BE2C (cell line): Measurements from ENCODE around the gene VEGFA.

Experiments
- DNase-seq: peaks from one replicate; pipeline ENCODE4 v3.0.0-alpha.2; 2020
- H3K27me3 ChIP-seq: fragments of 250-450 bp; sonication (Bioruptor Pico); 2 replicates; pipeline ENCODE4 v1.5.1; 2020; ENCODE audit warnings: mild to moderate bottlenecking
- H3K36me3 ChIP-seq: fragments of 250-450 bp; sonication (Bioruptor Pico); 2 replicates; pipeline ENCODE4 v1.5.1; 2020; ENCODE audit warnings: mild to moderate bottlenecking
- H3K4me1 ChIP-seq: fragments of 250-450 bp; sonication (Bioruptor Pico); 2 replicates; pipeline ENCODE4 v1.5.1; 2020
- H3K4me3 ChIP-seq: 2 replicates; pipeline ENCODE4 v1.5.1; 2011; ENCODE audit warnings: low read depth, low read length
- H3K9me3 ChIP-seq: fragments of 250-450 bp; sonication (Bioruptor Pico); 2 replicates; pipeline ENCODE4 v1.5.1; 2020
- CTCF ChIP-seq: IDR thresholded peaks from 2 replicates; pipeline ENCODE4 v1.5.1; 2012; ENCODE audit warnings: mild to moderate bottlenecking, low read depth, low read length

VEGFA gene

DNA sequence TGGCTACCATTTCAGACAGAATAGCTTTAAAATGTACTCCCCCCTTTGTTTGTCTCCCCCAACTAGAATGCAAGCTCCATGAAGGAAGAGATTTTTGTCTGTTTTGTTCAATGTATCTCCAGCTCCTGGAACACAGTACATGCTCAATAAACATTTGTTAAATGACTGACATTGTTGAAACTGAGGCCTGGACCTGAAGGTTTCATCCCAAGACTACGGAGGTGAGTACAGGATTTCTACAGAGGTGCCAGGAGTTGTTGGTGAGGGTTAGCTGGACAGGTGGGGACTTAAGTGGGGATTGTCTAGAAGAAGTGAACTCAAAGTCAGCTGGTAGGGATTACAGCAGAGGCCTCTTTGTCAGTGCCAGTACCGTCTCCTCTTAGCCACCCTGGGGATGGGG lies 19.4 kb downstream of the VEGFA start:
- no peak for DNase-seq
- H3K9me3 ChIP-seq: no peaks in the 10 kb centered on the region
- no peaks in the 10 kb centered on the region for H3K27me3 ChIP-seq
- peaks cover 3% of the 10 kb centered on the region; the same call in 1 of the 2 replicates for H3K4me1 ChIP-seq
- no peak overlapping the region for H3K4me3 ChIP-seq
- TF ChIP-seq CTCF: no peak
- peaks cover 29% of the 10 kb centered on the region for H3K36me3 ChIP-seq

DNA sequence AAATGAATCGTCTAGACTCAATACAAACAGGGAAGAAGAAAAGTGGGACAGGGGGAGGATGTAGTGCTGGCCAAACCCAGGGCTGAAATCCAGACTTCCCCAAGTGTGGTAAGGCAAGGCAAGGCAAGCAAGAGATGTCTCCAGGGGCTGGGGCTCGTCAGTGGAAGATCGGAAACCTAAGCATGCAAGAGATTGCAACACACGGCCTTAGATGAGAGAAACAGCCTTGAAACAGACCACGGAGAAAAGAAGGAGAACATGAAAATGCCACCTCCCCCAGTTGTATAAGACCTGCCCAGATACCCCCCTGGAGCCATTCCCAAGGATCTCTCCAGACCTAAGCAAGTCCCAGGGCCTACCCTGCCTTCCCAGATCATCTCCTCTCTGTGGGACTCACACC lies 20.0 kb downstream of the VEGFA start:
- Histone ChIP-seq H3K4me1 (peaks cover 3% of the 10 kb centered on the region; the same call in 1 of the 2 replicates), H3K4me3 (no peak overlapping the region), H3K36me3 (peaks cover 26% of the 10 kb centered on the region), H3K27me3 (no peaks in the 10 kb centered on the region), H3K9me3 (no peaks in the 10 kb centered on the region)
- no peak for DNase-seq
- no peak for TF ChIP-seq CTCF

- peaks cover 7% of the 10 kb centered on the region for H3K36me3 ChIP-seq
- no peaks in the 10 kb centered on the region for H3K27me3 ChIP-seq
- H3K4me1 ChIP-seq: no peaks in the 10 kb centered on the region
- no peak overlapping the region for H3K4me3 ChIP-seq
- DNase-seq: no peak
- no peaks in the 10 kb centered on the region for H3K9me3 ChIP-seq
- no peak for TF ChIP-seq CTCF
Measured at GRCh38 chr6:43791745-43792422, 21.9 kb downstream of the VEGFA start.

DNA sequence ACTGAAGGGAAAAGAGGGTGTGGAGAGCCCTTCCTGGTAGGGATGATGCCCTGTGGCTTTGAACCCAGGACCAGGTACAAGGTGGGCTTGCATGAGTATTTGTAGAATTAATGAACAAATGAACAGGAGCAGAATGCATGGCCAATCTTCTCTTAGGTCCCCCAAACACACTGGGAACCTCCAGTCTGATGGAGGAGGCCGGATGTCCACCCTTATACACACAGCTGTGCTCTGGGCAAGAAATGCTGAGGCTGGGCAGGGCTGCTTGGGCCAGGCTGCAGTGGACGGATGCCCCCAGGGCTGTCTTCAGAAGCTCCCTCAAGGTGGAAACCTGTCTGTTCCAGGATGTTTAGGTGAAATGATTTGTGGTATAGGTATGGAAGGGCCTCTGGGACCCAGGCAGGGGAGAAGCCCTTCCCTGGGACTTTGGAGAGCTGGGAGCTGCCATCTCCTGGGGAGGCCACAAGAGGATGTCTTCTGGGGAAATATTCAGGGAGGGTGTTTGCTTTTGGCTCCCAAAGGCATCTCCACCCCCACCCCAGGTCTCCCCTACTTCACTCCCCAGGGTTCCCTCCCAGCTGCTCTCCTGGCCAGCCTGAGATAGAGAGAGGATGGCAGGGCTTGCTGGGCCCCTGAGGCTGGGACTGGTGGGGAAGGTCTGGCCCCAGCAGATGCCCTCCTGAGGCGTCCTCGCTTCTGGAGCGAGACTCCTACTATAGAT lies 23.3 kb downstream of the VEGFA start:
- H3K4me1 ChIP-seq: peaks cover 3% of the 10 kb centered on the region
- no peak for DNase-seq

DNA sequence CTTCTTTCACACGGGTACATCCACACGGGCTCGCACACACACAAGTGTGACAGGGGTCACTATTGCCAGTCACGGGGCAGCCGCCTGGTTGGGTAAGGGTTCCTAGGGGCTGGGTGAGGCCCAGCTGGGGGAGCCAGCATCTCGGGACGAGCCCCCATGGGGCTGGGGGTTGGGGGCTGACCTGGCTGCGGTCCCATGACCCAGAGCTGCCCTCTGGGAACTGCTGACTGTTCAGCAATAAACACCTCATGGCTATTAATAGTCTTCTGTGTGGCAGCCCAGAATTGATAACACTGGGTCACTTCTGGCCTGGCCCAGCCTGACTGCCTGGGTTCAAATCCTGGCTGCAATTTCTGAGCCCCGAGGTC lies 23.8 kb downstream of the VEGFA start:
- H3K27me3 ChIP-seq: no peaks in the 10 kb centered on the region
- DNase-seq: no peak

More for the DNA sequence above, 23.3 kb downstream of the VEGFA start:
- Histone ChIP-seq H3K9me3 (no peaks in the 10 kb centered on the region), H3K36me3 (no peaks in the 10 kb centered on the region), H3K27me3 (no peaks in the 10 kb centered on the region), H3K4me3 (no peak overlapping the region)
- no peak for TF ChIP-seq CTCF

More for the DNA sequence above, 23.8 kb downstream of the VEGFA start:
- Histone ChIP-seq H3K4me1 (peaks cover 8% of the 10 kb centered on the region), H3K36me3 (no peaks in the 10 kb centered on the region), H3K4me3 (no peak overlapping the region), H3K9me3 (no peaks in the 10 kb centered on the region)
- no peak for TF ChIP-seq CTCF
